Frontal cortex (tissue), 4 donors: ENCODE measurements around the gene INMT. TPM values are rescaled to one million over a fixed set of nuclear protein-coding genes. Genes with fewer than 3 reads are reported as not detected.

ENCODE experiments used
- DNase-seq, 2 donors: peaks; one replicate each; pipeline ENCODE4 v3.0.0; 2012; ENCODE audit warnings: low spot score in 2 of 2
- FAIRE-seq: peaks from 2 replicates; lab custom pipeline; 2012; peaks lifted over from hg19 to GRCh38; lab: Jason Lieb, UNC
- total RNA-seq: library from RNA; depleted of rRNA; stranded (reverse); fragments of >200 nt; gene quantifications from one replicate; pipeline ENCODE4 v1.2.3, GENCODE V29; 2014
- donor health status: control.
- donor health status: control.
- donor health status: control.

INMT gene
- total RNA-seq, 1 donor from 2014 or later: 0.41 TPM

GRCh38 chr7:30804078-30804661 is 52.2 kb downstream of the INMT start:
- DNase-seq (no peak), FAIRE-seq (no peak)

GRCh38 chr7:30805081-30805691 is 53.3 kb downstream of the INMT start:
- DNase-seq: no peak
- FAIRE-seq: no peak

GRCh38 chr7:30805931-30806330 is 54.0 kb downstream of the INMT start:
- no peak for FAIRE-seq
- DNase-seq: no peak

Other genes with a start within 250 kb of the INMT start
- gene GGCT, start 247.3 kb upstream of the INMT start, total RNA-seq: 23.2 TPM
- gene GARS1, start 157.3 kb upstream of the INMT start, total RNA-seq: 56.3 TPM
- 0.41 TPM for gene CRHR2, start 69.7 kb upstream of the INMT start, total RNA-seq
- gene MINDY4, start 19.3 kb downstream of the INMT start, total RNA-seq: 2.4 TPM
- 0.82 TPM for gene AQP1, start 159.7 kb downstream of the INMT start, total RNA-seq
- gene GHRHR, start 211.8 kb downstream of the INMT start, total RNA-seq: not detected